Gastrocnemius medialis (tissue), 4 donors: ENCODE measurements around the gene MORN3. TPM values are rescaled to one million over a fixed set of nuclear protein-coding genes. Genes with fewer than 3 reads are reported as not detected.
"Not testable (repeated sequence)": the region's sequence is repeated elsewhere in the genome, so short reads cannot be mapped to it uniquely, and the experiment has no call there.

Source experiments
- ATAC-seq, 2 donors: fragments of 150-250 bp; one replicate each; pipeline ENCODE4 v1.9.1; 2016
- DNase-seq, 2 donors: peaks; one replicate each; pipeline ENCODE4 v3.0.0-alpha.2; 2019
- H3K27ac ChIP-seq, 4 donors: fragments of 200-600 bp; sonication (generic); 1 replicate in 1 of 4; 2 replicates in 3 of 4; pipeline ENCODE4 v1.5.1; 2016 to 2018; ENCODE audit warnings: mild to moderate bottlenecking in 2 of 4, moderate library complexity in 1 of 4
- H3K27me3 ChIP-seq, 3 donors: fragments of 200-600 bp; sonication (generic) in 2 of 3; 1 replicate in 1 of 3; 2 replicates in 2 of 3; pipeline versions ENCODE4 v1.5.1 to v1.6.0; 2016 to 2019; ENCODE audit warnings: mild to moderate bottlenecking in 1 of 3, moderate library complexity in 1 of 3
- H3K36me3 ChIP-seq, 2 donors: fragments of 200-600 bp; sonication (generic) in 1 of 2; one replicate each; pipeline ENCODE4 v1.5.1; 2017 to 2018
- H3K4me1 ChIP-seq, 2 donors: fragments of 200-600 bp; sonication (generic) in 1 of 2; one replicate each; pipeline ENCODE4 v1.5.1; 2016 to 2017; ENCODE audit warnings: mild to moderate bottlenecking in 2 of 2
- H3K4me3 ChIP-seq, 4 donors: fragments of 200-600 bp; sonication (generic) in 3 of 4; 1 replicate in 1 of 4; 2 replicates in 3 of 4; pipeline ENCODE4 v1.5.1; 2016 to 2019; ENCODE audit warnings: mild to moderate bottlenecking in 2 of 4
- H3K9me3 ChIP-seq, 3 donors: fragments of 200-600 bp; sonication (generic) in 2 of 3; 1 replicate in 1 of 3; 2 replicates in 2 of 3; pipeline ENCODE4 v1.5.1; 2016 to 2019
- POLR2A ChIP-seq, 2 donors: fragments of 450-650 bp; IDR thresholded peaks; one replicate each; pipeline ENCODE4 v1.6.1; 2017; ENCODE audit warnings: antibody characterized with exemption in 2 of 2, mild to moderate bottlenecking in 2 of 2, moderate library complexity in 2 of 2
- in situ Hi-C, 4 donors: fragments of 200-750 bp; cut with MboI; loops; one replicate each; pipeline versions ENCODE4 v1.15.0 to v1.8.0; 2017; ENCODE audit warnings: low sequenced_read_pairs in 4 of 4
- intact Hi-C: fragments of 100-400 bp; cut with DNase I; formaldehyde crosslinking; loops from one replicate; pipeline ENCODE4 v1.15.1; 2023; ENCODE audit warnings: low total_unique reads
- total RNA-seq, 4 donors: library from RNA; depleted of rRNA; stranded (reverse); fragments of >200 nt; gene quantifications; one replicate each; pipeline versions ENCODE4 v1.1.0 to v1.2.3, GENCODE V29; 2016
- TF ChIP-seq, protein P1 (sequence below), 5 experiments: fragments of 450-650 bp in 3 of 5; fragments of 200-600 bp in 2 of 5; sonication (generic) in 2 of 5; IDR thresholded peaks in 4 of 5; conservative IDR thresholded peaks in 1 of 5; 1 replicate in 4 of 5; 2 replicates in 1 of 5; pipeline ENCODE4 v1.5.1; 2016 to 2019; ENCODE audit warnings: antibody characterized with exemption in 5 of 5, mild to moderate bottlenecking in 3 of 5, moderate library complexity in 3 of 5

Gene MORN3
- total RNA-seq, 4 donors from 2014 or later: not detected

DNA sequence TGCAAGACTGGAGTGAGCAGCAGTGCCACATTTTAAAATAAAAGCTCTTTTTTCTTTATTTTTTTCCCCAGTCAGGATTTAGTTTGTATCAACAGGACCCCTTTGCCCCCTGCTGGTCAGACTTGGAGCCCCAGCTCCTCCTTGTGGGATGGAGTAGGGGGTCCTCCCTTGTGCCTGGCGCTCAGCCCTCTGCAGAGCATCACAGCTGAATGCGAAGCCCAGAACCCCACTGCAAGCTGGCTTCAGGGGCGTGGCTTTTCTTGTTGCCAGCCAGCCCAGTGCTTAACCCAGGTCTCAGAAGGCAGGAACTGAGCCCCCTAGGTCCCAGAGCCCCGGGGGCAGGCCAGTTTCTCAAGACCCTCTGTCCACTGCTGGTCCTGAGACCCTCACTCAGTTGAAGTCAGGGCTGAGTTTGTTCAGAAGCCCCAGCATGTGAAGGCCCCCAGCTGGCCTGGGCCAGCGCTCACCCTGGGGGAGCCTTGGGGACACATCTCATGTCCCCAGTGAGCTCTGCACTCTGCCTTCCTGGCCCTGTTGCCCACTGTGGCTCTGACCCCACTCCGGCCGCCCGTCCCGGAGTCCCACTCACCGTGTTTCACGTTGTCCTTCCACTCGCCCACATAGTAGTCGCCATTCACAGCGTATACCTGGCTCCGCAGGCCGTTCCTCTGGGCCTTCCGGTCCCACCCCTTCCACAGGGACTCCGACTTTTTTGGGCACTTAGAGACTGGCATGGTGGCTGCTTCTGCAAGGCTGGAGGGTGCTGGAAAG lies 519 bp downstream of the MORN3 start:
- TF ChIP-seq POLR2A (IDR thresholded peaks at IDR 0.05): no peak
- TF ChIP-seq, protein P1, sequence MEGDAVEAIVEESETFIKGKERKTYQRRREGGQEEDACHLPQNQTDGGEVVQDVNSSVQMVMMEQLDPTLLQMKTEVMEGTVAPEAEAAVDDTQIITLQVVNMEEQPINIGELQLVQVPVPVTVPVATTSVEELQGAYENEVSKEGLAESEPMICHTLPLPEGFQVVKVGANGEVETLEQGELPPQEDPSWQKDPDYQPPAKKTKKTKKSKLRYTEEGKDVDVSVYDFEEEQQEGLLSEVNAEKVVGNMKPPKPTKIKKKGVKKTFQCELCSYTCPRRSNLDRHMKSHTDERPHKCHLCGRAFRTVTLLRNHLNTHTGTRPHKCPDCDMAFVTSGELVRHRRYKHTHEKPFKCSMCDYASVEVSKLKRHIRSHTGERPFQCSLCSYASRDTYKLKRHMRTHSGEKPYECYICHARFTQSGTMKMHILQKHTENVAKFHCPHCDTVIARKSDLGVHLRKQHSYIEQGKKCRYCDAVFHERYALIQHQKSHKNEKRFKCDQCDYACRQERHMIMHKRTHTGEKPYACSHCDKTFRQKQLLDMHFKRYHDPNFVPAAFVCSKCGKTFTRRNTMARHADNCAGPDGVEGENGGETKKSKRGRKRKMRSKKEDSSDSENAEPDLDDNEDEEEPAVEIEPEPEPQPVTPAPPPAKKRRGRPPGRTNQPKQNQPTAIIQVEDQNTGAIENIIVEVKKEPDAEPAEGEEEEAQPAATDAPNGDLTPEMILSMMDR (IDR thresholded peaks at IDR 0.05 in 4 of 5, conservative IDR thresholded peaks at IDR 0.05 in 1 of 5): peak; percentile 25 to 66 (median 63)
- Histone ChIP-seq H3K4me3 (no peak overlapping the region), H3K4me1 (peaks cover 0 to 6% of the 10 kb centered on the region in 2 donors), H3K27ac (no peak overlapping the region), H3K36me3 (no peaks in the 10 kb centered on the region), H3K9me3 (no peaks in the 10 kb centered on the region), H3K27me3 (peaks cover 0 to 7% (median 0%) of the 10 kb centered on the region in 3 donors)
- intact Hi-C loops (no loop called here), in situ Hi-C loops (no loop called here)
- DNase-seq: no peak
- no peak for ATAC-seq

DNA sequence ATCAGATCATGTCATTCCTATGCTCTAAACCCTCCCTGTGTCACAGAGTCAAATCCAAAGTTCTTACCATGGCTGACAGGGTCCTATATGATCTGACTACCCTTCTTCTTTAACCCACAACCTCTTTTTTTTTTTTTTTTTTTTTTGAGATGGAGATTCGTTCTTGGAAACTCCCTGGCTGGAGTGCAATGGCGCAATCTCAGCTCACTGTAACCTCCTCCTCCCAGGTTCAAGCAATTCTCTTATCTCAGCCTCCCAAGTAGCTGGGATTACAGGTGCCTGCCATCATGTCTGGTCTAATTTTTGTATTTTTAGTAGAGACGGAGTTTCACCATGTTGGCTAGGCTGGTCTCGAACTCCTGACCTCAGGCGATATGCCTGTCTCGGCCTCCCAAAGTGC lies 2.6 kb downstream of the MORN3 start:
- H3K9me3 ChIP-seq, H3K27ac ChIP-seq, DNase-seq, H3K36me3 ChIP-seq, intact Hi-C loops, in situ Hi-C loops, H3K27me3 ChIP-seq, ATAC-seq, H3K4me1 ChIP-seq, H3K4me3 ChIP-seq: not testable (repeated sequence)

DNA sequence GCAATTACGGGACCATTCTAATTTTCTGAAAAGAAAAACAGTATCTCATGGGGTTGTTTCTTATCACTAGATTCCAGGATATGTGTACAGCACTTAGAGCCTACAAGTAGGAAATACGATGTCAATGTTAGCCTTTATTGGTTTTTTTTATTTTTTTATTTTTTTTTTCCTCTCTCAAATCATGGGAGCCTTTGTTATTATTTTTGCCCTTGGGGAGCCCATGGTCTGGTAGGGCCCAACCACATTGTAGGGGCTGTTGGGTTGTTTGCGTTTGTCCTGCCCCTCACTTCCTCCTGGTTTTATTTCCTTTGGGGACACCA lies 5.9 kb downstream of the MORN3 start:
- no peak overlapping the region for H3K27ac ChIP-seq
- H3K36me3 ChIP-seq: no peaks in the 10 kb centered on the region
- no peak for TF ChIP-seq POLR2A (IDR thresholded peaks at IDR 0.05)
- TF ChIP-seq, protein P1 (IDR thresholded peaks at IDR 0.05 in 4 of 5, conservative IDR thresholded peaks at IDR 0.05 in 1 of 5): no peak
- no peaks in the 10 kb centered on the region for H3K9me3 ChIP-seq
- ATAC-seq (no peak), DNase-seq (no peak)
- H3K4me3 ChIP-seq: no peak overlapping the region
- intact Hi-C loops (no loop called here), in situ Hi-C loops (no loop called here)
- no peaks in the 10 kb centered on the region for H3K4me1 ChIP-seq
- H3K27me3 ChIP-seq: no peaks in the 10 kb centered on the region

DNA sequence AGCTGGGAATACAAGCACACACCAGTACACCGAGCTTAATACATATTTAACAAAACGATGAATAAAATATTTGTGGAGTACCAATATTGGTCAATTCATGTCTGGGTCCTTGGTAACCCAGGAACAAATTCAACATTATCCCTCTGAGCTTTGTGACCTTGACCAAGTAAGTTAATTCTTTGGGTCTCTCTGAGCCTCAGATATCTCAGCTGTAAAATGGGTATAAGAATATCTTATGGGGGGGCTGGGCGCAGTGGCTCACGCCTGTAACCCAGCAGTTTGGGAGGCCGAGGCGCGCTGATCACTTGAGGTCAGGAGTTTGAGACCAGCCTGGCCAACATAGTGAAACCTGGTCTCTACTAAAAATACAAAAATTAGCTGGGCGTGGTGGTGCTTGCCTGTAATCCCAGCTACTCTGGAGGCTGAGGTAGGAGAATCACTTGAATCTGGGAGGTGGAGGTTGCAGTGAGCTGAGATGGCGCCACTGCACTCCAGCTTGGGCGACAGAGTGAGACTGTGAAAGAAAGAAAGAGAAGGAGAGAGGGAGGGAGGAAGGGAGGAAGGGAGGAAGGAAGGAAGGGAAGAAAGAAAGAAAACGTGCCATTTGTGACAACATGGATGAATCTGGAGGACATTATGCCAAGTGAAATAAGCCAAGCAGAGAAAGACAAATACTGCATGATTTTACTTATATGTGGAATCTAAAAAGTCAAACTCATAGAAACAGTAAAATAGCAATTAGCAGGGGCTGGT lies 7.9 kb downstream of the MORN3 start:
- ATAC-seq, H3K27me3 ChIP-seq, H3K4me3 ChIP-seq, H3K4me1 ChIP-seq, H3K36me3 ChIP-seq, H3K9me3 ChIP-seq, in situ Hi-C loops, DNase-seq, intact Hi-C loops, H3K27ac ChIP-seq: not testable (repeated sequence)

DNA sequence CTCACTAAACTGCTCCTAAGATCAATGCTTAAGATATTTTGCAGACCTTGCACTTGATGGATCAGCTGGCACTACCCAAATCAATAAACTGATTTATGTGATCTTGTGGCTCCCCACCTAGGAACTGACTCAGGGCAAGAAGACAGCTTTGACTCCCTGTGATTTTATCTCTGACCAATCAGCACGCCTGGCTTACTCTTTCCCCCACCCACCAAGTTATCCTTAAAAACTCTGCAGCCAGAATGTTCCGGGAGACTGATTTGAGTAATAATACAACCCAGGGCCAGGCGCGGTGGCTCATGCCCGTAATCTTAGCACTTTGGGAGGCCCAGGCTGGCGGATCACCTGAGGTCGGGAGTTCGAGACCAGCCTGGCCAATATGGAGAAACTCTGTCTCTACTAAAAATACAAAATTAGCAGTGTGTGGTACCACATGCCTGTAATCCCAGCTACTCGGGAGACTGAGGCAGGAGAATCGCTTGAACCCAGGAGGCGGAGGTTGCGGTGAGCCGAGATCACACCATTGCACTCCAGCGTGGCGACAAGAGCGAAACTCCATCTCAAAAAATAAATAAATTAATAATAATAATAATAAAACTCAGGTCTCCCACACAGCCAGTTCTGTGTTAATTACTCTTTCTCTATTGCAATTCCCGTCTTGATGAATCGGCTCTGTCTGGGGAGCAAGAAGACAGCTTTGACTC lies 12.0 kb downstream of the MORN3 start:
- no peaks in the 10 kb centered on the region for H3K4me1 ChIP-seq
- no peaks in the 10 kb centered on the region for H3K27me3 ChIP-seq
- H3K9me3 ChIP-seq: no peaks in the 10 kb centered on the region
- TF ChIP-seq POLR2A (IDR thresholded peaks at IDR 0.05): no peak
- TF ChIP-seq, protein P1 (IDR thresholded peaks at IDR 0.05 in 4 of 5, conservative IDR thresholded peaks at IDR 0.05 in 1 of 5): no peak
- DNase-seq (no peak), ATAC-seq (no peak)
- intact Hi-C loops (no loop called here), in situ Hi-C loops (no loop called here)
- no peak overlapping the region for H3K4me3 ChIP-seq
- H3K27ac ChIP-seq: no peak overlapping the region
- no peaks in the 10 kb centered on the region for H3K36me3 ChIP-seq
